Measurements from ENCODE around the gene THAP2.
"Not testable (repeated sequence)": the region's sequence is repeated elsewhere in the genome, so short reads cannot be mapped to it uniquely, and the experiment has no call there.

THAP2 gene

GRCh38 chr12:71685914-71686657 is 22.0 kb downstream of the THAP2 start, which contains the start of gene TMEM19:
Gene TMEM19, plus strand, starts transcription at chr12:71686082. Its CDS starts 599 bp downstream, at chr12:71686681.
- peak; percentile 25 for TF ChIP-seq CTCF (conservative IDR thresholded peaks at IDR 0.05; ENCODE audit: low read depth, low read length)
- H3K4me3 ChIP-seq (ENCODE audit: low read depth, low read length): peak within 1 kb of the TSS; percentile 74
- DNase-seq (ENCODE audit: low read depth): peak; percentile 93

- H3K4me3 ChIP-seq (ENCODE audit: low read depth, low read length): peak overlapping the region; percentile 74
- peak; percentile 21 for DNase-seq (ENCODE audit: low read depth)
- no peak for TF ChIP-seq CTCF (conservative IDR thresholded peaks at IDR 0.05; ENCODE audit: low read depth, low read length)
Measured at GRCh38 chr12:71686658-71687025, 22.5 kb downstream of the THAP2 start.

DNA sequence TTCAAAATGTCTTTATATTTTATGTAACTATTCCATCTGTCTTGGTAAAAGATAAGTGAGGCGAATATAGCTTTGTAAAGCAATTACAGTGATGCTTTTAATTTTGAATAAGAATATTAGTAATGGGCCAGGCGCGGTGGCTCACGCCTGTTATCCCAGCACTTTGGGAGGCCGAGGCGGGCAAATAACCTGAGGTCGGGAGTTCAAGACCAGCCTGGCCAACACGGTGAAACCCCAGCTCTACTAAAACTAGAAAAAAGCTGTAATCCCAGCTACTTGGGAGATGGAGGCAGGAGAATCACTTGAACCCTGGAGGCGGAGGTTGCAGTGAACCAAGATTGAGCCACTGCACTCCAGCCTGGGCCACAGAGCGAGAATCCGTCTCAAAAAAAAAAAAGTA is 23.1 kb downstream of the THAP2 start:
- peak overlapping the region; percentile 74 for H3K4me3 ChIP-seq (ENCODE audit: low read depth, low read length)
- not testable (repeated sequence) for DNase-seq (ENCODE audit: low read depth)

GRCh38 chr12:71688961-71689570 is 25.0 kb downstream of the THAP2 start:
- TF ChIP-seq CTCF (conservative IDR thresholded peaks at IDR 0.05; ENCODE audit: low read depth, low read length): no peak
- DNase-seq (ENCODE audit: low read depth): no peak
- no peak overlapping the region for H3K4me3 ChIP-seq (ENCODE audit: low read depth, low read length)

- no peak for TF ChIP-seq CTCF (conservative IDR thresholded peaks at IDR 0.05; ENCODE audit: low read depth, low read length)
- H3K4me3 ChIP-seq (ENCODE audit: low read depth, low read length): no peak overlapping the region
- no peak for DNase-seq (ENCODE audit: low read depth)
Measured at GRCh38 chr12:71691504-71692129, 27.5 kb downstream of the THAP2 start.

DNA sequence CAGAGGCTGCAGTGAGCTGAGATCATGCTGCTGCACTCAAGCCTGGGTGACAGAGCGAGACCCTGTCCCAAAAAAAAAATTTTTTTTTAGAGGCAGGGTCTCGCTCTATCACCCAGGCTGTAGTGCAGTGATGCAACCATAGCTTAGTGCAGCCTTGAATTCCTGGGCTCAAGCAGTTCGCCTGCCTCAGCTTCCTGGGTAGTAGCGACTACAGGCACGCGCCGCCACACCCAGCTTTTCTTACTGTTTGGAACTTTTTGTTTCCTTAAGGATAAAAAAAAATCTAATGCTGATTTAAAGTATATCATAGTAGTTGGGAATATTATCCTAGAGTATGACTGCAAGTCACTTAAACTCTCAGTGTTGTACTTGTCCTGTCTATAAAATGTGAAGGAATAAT is 29.0 kb downstream of the THAP2 start:
- no peak overlapping the region for H3K4me3 ChIP-seq (ENCODE audit: low read depth, low read length)
- TF ChIP-seq CTCF (conservative IDR thresholded peaks at IDR 0.05; ENCODE audit: low read depth, low read length): no peak
- no peak for DNase-seq (ENCODE audit: low read depth)

- not testable (repeated sequence) for H3K4me3 ChIP-seq (ENCODE audit: low read depth, low read length); DNase-seq (ENCODE audit: low read depth)
Measured at GRCh38 chr12:71693651-71694050, 29.6 kb downstream of the THAP2 start.
